Globus pallidus (tissue), 1 donor: ENCODE data around the gene TMEM63C.

ENCODE experiments used
- DNase-seq: peaks from one replicate; pipeline ENCODE4 v3.0.0-alpha.2; 2015; ENCODE audit warnings: low spot score

The TMEM63C gene

DNA sequence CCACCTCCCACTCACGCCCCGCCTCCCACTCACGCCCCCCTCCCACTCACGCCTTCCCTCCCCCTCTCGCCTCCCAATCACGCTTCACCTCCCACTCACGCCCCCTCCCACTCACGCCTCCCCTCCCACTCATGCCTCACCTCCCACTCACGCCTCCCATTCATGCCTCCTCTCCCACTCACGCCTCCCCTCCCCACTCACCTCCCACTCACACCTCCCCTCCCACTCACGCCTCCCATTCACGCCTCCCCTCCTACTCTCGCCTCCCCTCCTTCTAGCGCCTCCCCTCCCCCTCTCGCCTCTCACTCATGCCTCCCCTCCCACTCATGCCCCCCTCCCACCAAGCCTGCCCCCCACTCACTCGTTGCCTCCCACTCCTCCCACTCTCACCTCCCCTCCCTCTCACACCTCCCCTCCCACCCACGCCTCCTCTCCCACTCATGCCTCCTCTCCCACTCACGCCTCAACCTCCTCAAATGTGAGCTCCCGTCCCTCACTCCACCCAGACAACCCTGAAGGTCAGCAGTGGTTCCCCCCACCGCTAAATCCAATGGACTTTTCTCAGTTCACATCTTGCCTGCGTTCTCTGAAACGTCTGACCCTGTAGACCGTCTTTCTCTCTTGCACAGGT lies 39.8 kb downstream of the TMEM63C start:
- DNase-seq: no peak

DNA sequence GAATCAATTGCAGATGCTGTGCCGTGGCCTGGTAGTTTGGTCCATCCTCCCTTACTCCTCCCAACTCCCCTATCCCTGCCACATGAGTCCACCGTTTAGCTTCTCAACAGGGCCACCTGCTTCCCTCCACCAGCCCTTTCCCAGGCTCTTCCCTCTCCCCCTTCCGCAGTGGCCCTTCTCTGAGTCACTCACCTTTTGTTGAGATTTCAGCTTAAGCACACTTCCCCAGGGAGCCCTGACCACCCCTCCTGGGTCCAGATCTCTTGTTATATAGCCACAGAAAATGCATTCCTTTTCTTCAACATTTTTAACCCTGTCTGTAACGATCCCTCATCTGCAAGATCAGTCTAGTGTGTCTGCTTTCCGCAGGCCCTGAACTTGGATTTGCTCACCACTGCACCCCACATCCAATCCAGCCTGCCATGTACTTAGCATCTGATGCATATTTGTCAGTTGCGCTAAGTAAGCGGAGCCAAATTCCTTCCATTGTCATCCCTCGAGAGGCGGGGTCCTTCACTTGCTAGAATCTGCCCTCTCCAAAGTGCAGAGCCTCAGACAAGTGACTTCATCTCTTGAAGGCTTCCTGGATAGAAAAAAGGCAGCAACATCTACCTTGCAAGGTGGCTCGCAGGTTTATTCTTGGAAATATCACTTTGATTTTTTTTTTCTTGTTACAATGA lies 41.1 kb downstream of the TMEM63C start:
- no peak for DNase-seq

DNA sequence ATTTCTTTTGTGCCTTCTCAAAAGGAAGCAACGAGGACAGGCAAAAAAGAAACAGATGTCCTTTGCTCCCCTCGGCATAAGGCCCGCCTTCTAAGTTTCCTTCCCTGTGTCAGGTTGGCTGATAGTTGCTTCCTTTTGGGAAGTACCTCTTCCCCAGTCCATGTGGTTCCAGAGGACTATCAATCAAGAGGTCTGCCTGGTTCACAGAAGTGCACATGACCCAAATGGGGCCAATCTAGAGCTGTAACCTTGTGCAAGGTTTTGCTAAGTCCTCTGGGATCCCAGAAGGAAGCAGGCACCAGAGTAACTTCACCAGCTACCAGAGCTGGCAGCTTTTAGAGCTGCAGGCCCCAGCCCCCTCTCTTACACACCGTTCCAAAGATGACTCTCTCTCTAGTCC lies 42.6 kb downstream of the TMEM63C start:
- DNase-seq: no peak

DNA sequence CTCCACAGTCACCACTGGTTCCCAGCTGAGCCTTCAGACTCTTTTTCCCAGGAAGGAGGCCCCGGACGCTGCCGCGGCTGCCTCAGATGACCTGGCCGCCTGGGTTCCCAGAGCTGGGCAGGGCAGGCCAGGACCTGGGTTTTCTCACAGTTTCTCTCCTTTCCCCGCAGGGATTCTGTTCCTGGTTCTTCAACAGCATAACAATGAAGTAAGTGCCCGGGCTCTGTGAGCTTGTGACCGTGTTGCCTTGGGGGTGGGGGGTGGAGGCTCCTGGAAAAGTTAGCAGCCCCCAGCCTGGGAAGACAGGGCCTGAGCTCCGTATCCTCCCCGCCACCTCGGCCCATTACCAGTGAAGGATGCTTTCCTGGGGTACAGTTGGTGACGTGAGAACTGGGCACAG lies 43.7 kb downstream of the TMEM63C start:
- no peak for DNase-seq

DNA sequence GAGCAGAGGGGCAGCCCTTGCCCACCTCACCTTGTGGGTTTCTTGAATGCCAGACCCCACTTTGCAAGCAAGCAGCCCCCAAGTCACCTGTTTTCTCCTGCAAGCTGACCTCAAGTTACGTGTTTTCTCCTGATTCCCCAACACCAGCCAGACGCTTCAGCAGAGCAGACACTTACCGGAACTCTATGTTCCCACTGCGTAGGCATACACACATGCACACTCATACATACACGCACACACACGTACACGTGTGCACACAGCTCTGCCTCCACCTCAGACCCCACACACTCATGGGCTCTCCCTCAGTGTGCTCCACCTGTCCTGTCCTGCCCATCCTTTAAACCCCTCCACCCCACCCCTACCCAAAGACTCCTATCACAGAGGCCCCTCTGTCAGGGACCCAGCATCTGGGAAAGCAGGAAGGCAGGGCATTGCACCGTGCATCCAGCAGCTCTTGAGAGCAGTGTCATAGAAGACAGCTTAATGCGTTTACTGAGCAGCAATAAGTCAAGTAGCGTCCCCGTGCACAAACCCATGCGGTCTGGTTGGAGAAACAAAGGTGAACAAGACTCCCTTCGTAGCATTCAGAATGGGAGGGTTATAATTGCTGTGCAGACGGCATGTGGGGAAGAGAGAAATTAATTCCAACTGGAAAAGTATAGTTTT lies 44.4 kb downstream of the TMEM63C start:
- no peak for DNase-seq

DNA sequence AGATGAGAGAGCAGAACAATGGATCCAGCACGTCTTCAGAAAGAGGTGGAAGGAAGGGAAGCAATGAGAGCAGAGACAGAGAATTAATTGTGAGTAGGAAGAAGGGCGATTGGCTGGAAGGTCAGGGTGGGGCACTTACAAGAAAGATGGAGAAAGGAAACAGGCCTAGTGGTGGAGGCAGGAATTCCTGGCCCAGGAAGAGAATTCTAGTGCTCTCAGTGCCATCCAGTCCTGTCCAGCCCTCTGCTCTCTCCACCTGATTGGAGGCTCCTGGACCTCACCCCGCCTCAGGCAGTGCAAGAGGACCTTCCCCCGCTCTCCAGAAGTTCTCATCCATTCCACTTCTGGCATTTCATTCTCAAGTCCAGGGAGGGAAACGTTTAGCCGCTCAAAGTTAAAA lies 46.5 kb downstream of the TMEM63C start:
- no peak for DNase-seq

DNA sequence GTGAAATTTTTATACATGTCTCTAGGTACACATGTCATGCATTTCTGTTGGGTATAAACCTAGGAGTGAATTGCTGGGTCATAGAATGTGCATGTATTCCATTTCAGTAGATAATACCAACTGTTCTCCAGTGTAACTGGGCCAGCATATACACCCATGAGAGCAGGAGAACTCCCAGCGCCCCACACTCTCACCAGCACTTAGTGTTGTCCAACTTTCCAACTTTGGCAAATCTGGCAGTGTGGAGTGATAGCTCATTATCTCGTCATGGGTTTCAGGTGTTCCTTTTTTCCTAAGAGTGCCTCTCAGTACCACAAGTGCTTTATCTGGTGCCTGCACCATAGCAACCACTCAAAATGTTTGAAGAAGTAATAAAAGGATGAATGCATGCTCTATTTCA lies 49.3 kb downstream of the TMEM63C start:
- DNase-seq: no peak

DNA sequence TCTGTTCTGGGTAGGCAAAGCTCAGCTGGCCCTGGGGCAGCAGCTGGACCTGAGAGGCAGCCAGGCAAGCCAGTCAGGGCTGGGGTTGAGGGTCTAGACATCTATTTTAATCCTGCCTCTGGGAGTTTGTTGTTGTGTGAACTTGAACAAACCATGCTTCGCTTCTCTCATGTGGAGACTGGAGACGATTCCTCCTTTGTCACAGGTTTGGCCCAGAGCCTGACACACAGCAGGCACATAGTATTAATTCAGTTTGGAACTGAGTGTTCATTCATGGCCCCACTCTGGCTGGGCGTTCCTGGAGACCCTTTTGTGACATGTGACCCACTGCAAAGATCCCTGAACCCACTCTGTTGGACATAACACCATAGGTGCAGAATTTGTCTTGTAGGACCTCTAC lies 50.1 kb downstream of the TMEM63C start:
- no peak for DNase-seq

DNA sequence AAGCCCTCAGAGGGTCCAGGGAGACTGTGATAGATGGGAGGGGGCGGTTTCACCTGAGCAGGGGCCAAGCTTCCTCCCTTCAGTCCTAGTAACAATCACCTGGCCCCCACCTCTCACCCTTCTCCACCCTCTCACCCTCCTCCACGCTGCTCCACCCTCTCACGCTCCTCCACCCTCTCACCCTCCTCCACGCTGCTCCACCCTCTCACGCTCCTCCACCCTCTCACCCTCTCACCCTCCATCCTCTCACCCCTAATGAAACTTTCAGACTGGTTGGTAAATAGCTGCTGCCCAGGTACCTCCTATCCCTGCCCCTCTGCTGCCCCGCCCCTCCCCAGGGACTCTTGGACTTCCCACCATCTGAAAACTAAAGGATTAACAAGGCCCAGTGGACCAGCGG lies 55.2 kb downstream of the TMEM63C start:
- no peak for DNase-seq

DNA sequence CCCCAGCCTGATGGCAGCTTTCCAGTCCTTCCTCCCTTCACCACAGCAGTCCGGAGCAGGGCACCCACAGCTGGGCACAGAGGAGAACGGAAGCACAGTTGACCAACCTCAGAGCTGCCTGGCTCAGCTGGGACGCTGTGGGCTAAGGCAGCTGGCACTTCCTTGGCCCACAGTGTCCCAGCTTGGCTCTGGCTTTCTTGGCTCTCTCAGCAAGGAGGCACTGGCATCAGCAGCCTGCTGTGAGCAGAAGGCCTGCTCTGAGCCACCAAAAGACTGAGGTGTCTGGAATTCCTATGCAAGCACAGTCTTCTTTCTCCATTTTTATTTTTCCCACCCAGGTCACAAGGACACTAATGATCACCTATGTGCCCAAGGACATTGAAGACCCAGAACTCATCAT lies 56.8 kb downstream of the TMEM63C start:
- DNase-seq: peak; percentile 11

DNA sequence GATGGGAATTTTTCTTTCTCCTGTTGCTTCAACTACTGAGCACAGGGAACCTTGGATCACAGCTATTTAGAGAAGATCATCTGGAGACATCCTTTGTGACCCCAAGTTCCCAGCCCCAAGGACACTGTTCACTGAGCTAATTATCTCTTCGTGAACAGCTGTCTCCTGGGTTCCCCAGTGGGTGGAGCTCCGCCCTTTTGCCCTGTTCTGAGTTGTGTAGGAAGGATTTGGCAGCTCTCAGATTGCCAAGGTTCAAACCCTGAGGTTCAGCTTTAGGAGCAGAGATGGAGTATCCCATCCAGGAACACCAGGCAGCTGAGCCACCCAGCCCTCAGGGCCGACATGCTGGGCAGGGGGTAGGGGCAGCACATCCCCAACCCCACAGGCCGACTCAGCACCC lies 57.4 kb downstream of the TMEM63C start:
- DNase-seq: no peak

DNA sequence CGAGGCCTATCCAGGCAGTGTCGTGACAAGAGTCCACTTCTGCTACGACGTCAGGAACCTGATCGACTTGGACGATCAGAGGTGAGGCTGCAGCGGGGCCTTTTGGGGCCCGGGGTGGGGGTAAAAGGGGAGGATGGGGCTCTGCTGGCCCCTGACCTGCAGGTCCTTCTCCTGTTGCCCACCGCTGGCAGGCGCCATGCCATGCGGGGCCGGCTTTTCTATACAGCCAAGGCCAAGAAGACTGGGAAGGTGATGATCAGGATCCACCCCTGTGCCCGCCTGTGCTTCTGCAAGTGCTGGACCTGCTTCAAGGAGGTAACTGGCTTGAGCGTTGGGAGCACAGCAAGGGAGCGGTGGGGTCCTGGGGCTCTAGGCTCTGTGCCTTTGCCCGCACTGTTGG lies 57.8 kb downstream of the TMEM63C start:
- DNase-seq: no peak

DNA sequence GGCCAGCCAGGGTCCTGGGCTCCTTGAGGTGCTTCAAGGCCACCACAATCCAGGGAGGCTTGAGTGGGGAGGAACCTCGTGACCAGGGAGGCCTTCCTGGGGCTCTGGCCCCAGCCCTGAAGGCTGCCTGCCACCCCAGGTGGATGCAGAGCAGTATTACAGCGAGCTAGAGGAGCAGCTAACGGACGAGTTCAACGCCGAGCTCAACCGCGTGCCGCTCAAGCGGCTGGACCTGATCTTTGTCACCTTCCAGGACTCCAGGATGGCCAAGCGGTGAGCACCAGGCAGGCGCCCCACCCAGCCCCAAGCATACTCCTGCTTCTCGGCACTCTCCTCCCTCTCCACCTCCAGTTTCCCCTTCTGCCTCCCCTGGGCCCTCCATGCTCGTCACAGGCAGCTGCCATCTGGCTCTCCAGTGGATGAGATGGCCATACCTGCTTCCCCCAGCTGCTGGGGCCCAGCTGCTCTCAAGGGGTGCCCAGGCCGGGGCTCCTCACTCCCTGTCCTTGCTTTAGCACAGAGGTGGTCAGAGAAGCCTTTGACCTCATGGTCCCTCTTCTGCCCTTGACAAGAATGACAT lies 58.8 kb downstream of the TMEM63C start:
- DNase-seq: no peak

DNA sequence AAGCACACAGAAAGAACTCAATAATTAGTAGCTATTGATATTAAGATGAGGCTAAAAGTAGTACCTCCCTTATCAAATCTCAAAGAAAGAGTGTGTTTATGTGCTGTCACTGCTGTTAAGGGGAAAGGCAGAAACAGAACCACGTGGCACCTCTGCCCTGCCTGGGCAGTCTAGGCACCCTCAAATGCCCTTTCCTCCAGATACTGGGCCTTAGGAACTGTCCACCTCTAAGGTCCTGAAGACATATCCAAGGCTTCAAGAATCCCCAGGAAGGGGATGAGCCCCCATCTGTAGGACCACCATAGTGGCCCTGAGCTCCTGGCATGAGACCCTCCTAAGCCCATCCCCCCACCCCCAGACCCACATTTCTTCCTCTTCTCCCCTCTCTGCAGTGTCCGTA lies 60.4 kb downstream of the TMEM63C start:
- DNase-seq: no peak

DNA sequence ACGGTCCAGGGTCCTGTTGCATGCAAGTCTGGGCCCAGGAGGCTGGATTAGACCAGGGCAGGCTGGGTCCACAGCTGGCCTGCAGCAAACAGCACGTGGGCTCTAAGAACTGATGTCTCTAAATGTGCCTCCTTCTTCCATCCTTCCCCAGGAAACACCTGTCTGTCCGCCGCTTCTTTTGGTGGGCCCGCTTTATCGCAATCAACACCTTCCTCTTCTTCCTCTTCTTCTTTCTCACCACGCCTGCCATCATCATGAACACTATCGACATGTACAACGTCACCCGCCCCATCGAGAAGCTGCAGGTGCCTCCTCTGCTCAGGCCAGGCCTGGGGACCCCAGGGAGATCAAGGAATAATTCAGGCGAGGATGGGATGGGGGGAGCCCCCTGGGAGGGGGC lies 61.2 kb downstream of the TMEM63C start:
- DNase-seq: no peak

DNA sequence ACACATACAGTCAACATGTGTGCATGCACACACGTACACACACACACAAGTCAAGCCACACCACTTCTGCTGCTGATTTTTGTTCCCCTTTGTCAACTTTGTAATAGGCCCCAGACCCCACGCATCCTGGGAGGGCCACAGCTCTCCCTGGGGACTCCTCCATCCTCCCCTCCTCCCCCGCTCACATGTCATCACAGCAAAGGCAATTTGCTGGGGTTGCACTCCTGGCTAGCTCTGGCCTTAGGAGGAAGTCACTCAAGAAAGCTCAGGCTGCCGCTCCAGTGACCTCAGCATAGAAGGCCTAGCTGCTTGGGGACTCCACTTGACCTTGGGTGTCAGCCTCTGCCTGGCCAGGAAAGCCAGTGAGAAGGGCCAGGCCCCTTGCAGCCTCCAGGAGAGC lies 62.3 kb downstream of the TMEM63C start:
- no peak for DNase-seq

DNA sequence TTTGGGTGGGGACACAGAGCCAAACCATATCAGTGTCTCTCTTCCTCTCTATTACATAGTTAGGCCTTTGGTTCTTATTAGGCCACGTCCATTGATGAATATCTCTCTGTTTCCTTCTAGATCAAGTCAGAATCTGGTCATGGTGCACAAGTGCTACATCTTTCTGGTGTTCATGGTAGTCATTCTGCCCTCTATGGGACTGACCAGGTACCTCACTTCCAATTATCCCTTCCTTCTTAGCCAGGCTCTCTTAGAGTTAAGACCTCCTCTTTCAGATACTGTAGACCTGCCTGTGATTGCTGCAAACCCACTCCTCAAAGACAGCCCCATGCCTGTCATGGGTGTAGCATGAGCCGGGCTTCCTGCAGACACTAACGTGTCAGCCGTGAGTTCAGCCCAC lies 64.2 kb downstream of the TMEM63C start:
- no peak for DNase-seq

DNA sequence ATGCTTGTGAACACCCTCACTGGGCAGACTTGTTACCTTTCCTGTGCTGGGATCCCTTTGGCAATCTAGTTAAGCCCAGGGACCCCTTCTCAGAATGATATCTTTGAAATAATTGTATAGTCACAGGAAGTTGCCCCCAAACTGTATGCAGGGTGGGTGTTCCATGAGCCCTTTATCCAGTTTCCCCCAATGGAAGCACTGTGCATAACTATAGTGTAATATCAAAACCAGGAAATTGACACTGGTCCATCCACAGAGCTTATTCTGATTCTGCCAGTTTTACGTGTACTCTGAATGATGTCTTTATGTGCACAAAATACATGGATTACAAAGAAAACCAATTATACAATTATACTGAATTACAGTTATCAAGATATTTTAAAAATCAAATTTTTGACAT lies 65.2 kb downstream of the TMEM63C start:
- DNase-seq: no peak

DNA sequence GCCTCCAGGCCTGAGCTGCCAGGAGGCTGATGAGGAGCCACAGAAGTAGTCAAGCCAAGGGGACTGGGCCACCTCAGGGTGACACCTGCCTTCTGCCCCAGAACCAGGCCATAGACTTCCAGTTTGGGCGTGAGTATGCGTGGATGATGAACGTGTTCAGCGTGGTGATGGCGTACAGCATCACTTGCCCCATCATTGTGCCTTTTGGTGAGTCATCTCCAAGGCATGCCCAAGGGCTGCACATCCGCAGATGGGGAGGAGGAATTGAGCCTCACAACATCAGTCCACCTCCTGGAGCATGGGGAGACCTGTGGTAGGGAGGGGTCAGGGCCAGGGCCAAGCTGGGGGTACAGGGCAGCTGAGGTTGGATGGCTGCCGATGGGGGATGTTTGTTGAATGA lies 67.1 kb downstream of the TMEM63C start:
- DNase-seq: no peak

DNA sequence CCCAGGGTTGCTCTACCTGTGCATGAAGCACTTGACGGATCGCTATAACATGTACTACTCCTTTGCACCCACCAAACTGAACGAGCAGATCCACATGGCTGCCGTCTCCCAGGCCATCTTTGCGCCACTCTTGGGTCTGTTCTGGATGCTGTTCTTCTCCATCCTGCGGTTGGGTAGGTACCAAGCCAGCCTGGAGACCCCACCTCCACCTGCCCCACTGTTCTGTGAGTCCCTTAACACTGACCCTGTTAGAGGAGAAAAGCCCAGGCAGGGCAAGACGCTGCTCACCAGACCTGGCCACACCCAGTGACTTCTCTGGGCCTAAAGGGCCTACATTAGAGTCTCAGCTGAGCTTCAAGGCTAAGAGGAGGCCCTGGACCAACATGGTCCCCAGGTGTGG lies 67.7 kb downstream of the TMEM63C start:
- DNase-seq: no peak

DNA sequence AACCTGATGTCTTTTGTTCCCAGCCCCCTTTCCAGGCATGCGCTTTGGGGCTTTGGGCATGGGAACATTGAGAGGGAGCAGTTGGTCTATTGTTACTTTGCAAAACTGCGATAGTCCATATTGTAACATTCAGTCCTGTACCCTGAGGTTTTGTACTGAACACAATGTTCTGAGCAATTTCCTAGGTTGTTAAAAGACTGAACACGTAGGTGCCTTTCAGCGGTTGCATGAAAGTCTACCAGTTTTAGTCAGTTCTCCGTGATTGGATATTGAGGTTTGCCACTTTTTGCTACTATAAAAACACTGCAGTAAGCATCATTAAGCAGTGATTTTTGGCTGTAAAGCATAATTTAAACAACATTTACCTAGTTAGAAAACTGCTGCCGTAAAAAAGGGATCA lies 69.3 kb downstream of the TMEM63C start:
- no peak for DNase-seq

DNA sequence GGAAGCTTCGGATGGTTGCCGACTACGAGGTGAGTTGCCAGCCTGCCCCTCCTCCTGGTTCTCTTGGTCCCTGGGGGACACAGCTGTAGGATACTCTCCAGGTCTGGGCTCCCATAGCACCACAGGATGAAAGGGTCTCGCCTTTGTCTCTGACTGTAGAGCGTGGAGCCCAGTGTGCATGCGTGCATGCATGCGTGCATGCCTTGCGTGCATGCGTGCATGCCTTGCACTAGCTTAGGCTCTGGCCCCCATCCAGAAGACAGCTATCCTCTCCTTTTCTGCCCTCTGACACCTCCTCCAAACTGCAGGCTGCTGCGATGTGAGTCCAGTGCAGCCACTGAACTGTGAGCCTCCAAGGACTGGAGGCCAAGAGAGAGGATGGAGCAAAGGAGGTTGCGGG lies 70.3 kb downstream of the TMEM63C start:
- DNase-seq: no peak
